ENCODE results near the gene AOAH.

Gene AOAH

DNA sequence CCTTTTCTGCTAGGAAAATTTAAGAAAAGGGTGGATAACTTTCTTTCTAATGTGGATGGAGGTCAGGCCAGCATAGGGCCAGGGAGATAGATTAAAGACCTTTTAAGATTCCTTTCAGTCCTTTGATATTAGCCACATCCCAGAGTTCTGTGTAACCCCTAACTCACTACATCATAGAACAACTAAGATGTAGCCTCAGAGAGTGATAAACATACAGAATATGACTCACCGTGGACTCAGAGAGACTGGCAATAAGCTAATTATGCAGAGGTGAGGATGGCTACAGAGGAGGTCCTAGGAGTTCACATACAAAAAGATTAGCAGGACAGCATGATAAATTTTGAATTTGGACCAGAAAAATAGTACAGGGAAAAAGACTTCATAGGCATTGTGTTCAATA lies 141.0 kb downstream of the AOAH start:
- TF ChIP-seq SNAI2 (CRISPR knock-in tag; IDR thresholded peaks at IDR 0.05) (no peak), ISL1 (CRISPR knock-in tag; IDR thresholded peaks at IDR 0.05) (no peak), TCF4 (CRISPR knock-in tag; IDR thresholded peaks at IDR 0.05; ENCODE audit: borderline replicate concordance) (no peak), PPARA (CRISPR knock-in tag; IDR thresholded peaks at IDR 0.05; ENCODE audit: borderline replicate concordance) (no peak), ESRRG (CRISPR knock-in tag; IDR thresholded peaks at IDR 0.05) (no peak), CSDC2 (CRISPR knock-in tag; IDR thresholded peaks at IDR 0.05) (no peak), ZNF8 (CRISPR knock-in tag; IDR thresholded peaks at IDR 0.05) (no peak), ZFP30 (CRISPR knock-in tag; IDR thresholded peaks at IDR 0.05) (no peak), ZC3H10 (CRISPR knock-in tag; IDR thresholded peaks at IDR 0.05) (no peak), ARNTL (CRISPR knock-in tag; IDR thresholded peaks at IDR 0.05; ENCODE audit: borderline replicate concordance, low read depth) (no peak), GLIS3 (CRISPR knock-in tag; IDR thresholded peaks at IDR 0.05) (no peak), ZNF70 (CRISPR knock-in tag; IDR thresholded peaks at IDR 0.05) (no peak), TOX (CRISPR knock-in tag; IDR thresholded peaks at IDR 0.05; ENCODE audit: borderline replicate concordance) (no peak), BACH2 (CRISPR knock-in tag; IDR thresholded peaks at IDR 0.05; ENCODE audit: borderline replicate concordance) (no peak), RARB (CRISPR knock-in tag; IDR thresholded peaks at IDR 0.05) (no peak), OSR1 (CRISPR knock-in tag; IDR thresholded peaks at IDR 0.05) (no peak)
- TF ChIP-seq, protein P1, sequence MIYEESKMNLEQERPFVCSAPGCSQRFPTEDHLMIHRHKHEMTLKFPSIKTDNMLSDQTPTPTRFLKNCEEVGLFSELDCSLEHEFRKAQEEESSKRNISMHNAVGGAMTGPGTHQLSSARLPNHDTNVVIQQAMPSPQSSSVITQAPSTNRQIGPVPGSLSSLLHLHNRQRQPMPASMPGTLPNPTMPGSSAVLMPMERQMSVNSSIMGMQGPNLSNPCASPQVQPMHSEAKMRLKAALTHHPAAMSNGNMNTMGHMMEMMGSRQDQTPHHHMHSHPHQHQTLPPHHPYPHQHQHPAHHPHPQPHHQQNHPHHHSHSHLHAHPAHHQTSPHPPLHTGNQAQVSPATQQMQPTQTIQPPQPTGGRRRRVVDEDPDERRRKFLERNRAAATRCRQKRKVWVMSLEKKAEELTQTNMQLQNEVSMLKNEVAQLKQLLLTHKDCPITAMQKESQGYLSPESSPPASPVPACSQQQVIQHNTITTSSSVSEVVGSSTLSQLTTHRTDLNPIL (CRISPR knock-in tag; IDR thresholded peaks at IDR 0.05; ENCODE audit: low read depth): no peak
- TF ChIP-seq, protein P2, sequence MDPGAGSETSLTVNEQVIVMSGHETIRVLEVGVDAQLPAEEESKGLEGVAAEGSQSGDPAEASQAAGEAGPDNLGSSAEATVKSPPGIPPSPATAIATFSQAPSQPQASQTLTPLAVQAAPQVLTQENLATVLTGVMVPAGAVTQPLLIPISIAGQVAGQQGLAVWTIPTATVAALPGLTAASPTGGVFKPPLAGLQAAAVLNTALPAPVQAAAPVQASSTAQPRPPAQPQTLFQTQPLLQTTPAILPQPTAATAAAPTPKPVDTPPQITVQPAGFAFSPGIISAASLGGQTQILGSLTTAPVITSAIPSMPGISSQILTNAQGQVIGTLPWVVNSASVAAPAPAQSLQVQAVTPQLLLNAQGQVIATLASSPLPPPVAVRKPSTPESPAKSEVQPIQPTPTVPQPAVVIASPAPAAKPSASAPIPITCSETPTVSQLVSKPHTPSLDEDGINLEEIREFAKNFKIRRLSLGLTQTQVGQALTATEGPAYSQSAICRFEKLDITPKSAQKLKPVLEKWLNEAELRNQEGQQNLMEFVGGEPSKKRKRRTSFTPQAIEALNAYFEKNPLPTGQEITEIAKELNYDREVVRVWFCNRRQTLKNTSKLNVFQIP (CRISPR knock-in tag; IDR thresholded peaks at IDR 0.05; ENCODE audit: borderline replicate concordance, low read depth): no peak
- TF ChIP-seq, protein P3, sequence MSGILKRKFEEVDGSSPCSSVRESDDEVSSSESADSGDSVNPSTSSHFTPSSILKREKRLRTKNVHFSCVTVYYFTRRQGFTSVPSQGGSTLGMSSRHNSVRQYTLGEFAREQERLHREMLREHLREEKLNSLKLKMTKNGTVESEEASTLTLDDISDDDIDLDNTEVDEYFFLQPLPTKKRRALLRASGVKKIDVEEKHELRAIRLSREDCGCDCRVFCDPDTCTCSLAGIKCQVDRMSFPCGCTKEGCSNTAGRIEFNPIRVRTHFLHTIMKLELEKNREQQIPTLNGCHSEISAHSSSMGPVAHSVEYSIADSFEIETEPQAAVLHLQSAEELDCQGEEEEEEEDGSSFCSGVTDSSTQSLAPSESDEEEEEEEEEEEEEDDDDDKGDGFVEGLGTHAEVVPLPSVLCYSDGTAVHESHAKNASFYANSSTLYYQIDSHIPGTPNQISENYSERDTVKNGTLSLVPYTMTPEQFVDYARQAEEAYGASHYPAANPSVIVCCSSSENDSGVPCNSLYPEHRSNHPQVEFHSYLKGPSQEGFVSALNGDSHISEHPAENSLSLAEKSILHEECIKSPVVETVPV (CRISPR knock-in tag; IDR thresholded peaks at IDR 0.05): no peak
- TF ChIP-seq, protein P4, sequence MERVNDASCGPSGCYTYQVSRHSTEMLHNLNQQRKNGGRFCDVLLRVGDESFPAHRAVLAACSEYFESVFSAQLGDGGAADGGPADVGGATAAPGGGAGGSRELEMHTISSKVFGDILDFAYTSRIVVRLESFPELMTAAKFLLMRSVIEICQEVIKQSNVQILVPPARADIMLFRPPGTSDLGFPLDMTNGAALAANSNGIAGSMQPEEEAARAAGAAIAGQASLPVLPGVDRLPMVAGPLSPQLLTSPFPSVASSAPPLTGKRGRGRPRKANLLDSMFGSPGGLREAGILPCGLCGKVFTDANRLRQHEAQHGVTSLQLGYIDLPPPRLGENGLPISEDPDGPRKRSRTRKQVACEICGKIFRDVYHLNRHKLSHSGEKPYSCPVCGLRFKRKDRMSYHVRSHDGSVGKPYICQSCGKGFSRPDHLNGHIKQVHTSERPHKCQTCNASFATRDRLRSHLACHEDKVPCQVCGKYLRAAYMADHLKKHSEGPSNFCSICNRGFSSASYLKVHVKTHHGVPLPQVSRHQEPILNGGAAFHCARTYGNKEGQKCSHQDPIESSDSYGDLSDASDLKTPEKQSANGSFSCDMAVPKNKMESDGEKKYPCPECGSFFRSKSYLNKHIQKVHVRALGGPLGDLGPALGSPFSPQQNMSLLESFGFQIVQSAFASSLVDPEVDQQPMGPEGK (CRISPR knock-in tag; IDR thresholded peaks at IDR 0.05; ENCODE audit: borderline replicate concordance): no peak
- no peak; the same call in 2 of the 3 replicates for ATAC-seq

DNA sequence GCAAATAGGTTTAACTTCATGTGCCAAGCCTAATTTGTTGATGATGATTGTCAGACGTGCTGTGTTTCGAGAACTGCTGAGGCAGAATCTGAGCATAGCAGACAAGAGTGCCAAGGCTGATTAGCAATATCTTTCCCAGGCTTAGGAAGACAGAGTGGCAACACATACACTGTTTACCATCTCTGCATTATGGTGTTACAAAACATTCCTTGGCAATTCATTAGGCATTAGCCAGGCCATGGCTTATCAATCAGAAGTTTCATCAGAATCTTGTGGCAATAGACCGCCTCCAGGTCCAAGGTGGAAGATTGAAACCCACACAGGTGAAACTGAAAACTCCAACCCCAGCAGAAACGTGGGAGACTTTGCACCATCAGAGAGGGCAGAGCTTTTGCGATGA lies 148.5 kb downstream of the AOAH start:
- TF ChIP-seq, protein P2 (CRISPR knock-in tag; IDR thresholded peaks at IDR 0.05; ENCODE audit: borderline replicate concordance, low read depth): no peak
- TF ChIP-seq SNAI2 (CRISPR knock-in tag; IDR thresholded peaks at IDR 0.05) (no peak), ZNF70 (CRISPR knock-in tag; IDR thresholded peaks at IDR 0.05) (no peak), ISL1 (CRISPR knock-in tag; IDR thresholded peaks at IDR 0.05) (no peak), PPARA (CRISPR knock-in tag; IDR thresholded peaks at IDR 0.05; ENCODE audit: borderline replicate concordance) (no peak), GLIS3 (CRISPR knock-in tag; IDR thresholded peaks at IDR 0.05) (no peak), ZC3H10 (CRISPR knock-in tag; IDR thresholded peaks at IDR 0.05) (no peak), RARB (CRISPR knock-in tag; IDR thresholded peaks at IDR 0.05) (no peak), ARNTL (CRISPR knock-in tag; IDR thresholded peaks at IDR 0.05; ENCODE audit: borderline replicate concordance, low read depth) (no peak), OSR1 (CRISPR knock-in tag; IDR thresholded peaks at IDR 0.05) (no peak), CSDC2 (CRISPR knock-in tag; IDR thresholded peaks at IDR 0.05) (no peak), ZNF8 (CRISPR knock-in tag; IDR thresholded peaks at IDR 0.05) (no peak), ZFP30 (CRISPR knock-in tag; IDR thresholded peaks at IDR 0.05) (no peak), TCF4 (CRISPR knock-in tag; IDR thresholded peaks at IDR 0.05; ENCODE audit: borderline replicate concordance) (no peak)
- TF ChIP-seq, protein P4 (CRISPR knock-in tag; IDR thresholded peaks at IDR 0.05; ENCODE audit: borderline replicate concordance): no peak
- TF ChIP-seq, protein P3 (CRISPR knock-in tag; IDR thresholded peaks at IDR 0.05): no peak
- TF ChIP-seq, protein P5, sequence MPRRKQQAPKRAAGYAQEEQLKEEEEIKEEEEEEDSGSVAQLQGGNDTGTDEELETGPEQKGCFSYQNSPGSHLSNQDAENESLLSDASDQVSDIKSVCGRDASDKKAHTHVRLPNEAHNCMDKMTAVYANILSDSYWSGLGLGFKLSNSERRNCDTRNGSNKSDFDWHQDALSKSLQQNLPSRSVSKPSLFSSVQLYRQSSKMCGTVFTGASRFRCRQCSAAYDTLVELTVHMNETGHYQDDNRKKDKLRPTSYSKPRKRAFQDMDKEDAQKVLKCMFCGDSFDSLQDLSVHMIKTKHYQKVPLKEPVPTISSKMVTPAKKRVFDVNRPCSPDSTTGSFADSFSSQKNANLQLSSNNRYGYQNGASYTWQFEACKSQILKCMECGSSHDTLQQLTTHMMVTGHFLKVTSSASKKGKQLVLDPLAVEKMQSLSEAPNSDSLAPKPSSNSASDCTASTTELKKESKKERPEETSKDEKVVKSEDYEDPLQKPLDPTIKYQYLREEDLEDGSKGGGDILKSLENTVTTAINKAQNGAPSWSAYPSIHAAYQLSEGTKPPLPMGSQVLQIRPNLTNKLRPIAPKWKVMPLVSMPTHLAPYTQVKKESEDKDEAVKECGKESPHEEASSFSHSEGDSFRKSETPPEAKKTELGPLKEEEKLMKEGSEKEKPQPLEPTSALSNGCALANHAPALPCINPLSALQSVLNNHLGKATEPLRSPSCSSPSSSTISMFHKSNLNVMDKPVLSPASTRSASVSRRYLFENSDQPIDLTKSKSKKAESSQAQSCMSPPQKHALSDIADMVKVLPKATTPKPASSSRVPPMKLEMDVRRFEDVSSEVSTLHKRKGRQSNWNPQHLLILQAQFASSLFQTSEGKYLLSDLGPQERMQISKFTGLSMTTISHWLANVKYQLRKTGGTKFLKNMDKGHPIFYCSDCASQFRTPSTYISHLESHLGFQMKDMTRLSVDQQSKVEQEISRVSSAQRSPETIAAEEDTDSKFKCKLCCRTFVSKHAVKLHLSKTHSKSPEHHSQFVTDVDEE (CRISPR knock-in tag; IDR thresholded peaks at IDR 0.05): no peak

More for the DNA sequence above, 148.5 kb downstream of the AOAH start:
- no peak for ATAC-seq

Measured in SK-N-SH treated with all-trans-retinoic acid at 6 μM for 48 hours (cell line).